HG03159 (cell line): ENCODE results near the gene ZNF670.
A peak's percentile ranks its signal among the peaks of the same experiment; 100 is the strongest.

Experiments
- ATAC-seq: cut with Tn5 transposase; IDR thresholded peaks from one replicate; pipeline ENCODE4 v1.9.1; 2021; ENCODE audit warnings: mild to moderate bottlenecking, moderate library complexity; ENCODE audit not compliant: unreplicated experiment

Gene ZNF670

DNA sequence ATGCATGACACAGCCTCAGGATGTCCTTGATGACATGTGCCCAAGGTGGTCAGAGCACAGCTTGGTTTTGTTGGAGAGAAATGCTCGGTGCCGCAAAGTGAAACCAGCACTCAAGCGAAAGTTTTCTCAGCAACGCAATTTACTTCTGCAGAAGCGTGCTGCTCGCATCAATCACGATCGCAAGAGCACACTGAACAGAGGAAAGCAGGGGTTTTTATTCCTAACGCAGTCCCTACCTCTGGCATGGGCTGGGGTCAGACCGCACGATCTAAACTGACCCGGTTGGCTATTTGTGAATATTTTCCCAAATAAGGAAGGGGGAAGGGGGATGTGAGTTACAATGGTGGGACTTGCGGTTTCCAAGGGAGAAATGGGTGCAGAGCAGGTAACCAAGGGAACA lies 26.4 kb upstream of the ZNF670 start:
- no peak for ATAC-seq

DNA sequence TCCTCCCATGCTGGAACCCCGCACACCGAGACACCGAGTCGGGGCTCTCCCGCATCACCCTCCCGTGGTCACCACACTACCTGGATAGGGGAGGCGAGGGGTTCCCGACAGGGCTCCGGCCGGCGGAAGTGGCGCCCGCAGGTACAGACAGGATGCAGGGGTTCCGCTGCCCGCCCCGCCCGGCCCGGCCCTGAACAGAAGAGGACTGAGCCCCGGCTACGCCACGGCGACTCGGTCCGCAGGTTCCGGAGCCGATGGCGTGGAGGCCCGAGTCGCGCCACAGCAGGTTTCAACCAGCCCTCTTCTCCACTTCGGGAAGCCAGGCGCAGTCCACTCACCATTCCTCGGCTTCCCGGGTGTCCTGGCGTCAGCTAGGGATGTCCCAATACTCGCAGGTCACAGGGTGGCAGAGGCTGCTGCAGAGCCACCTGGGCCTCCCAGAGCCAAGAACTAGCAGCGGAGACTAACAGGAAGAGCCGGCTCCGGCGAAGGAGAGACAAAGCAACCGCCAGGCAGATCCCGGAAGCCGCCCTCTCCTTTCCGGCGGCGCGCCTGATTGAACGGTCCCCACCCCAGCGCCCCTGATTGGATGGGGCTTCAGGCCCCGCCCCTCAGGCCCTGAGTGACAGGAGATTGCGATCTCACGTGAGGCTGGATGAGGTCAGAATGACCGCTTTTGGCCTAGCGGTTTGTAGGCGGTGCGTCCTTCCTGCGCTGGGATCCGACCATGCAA lies 25.4 kb upstream of the ZNF670 start, which contains the start of gene ZNF669:
Gene ZNF669 (minus strand): TSS at position 498 of the 733 bp plus-strand sequence. CDS start 157 bp downstream, at position 341.
- ATAC-seq = peak; percentile 100

DNA sequence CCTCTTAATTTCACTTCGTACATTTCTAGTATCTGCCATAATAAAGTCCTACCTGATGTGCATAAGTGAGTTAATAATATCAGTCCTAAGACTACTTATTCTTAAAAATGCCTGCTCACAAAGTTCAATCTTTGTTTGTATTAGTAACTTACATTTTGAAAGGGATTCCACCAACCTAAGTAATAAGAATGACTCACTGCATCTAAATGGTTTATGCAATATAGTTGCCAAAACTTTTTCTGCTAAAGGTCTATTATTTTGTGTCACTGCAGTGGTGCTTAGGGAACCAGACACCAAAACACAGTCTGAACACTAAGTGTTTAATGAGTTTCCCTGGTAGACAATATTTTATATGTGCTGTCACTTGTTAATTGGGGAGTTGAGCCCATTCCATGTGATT lies 23.8 kb upstream of the ZNF670 start:
- ATAC-seq = no peak

DNA sequence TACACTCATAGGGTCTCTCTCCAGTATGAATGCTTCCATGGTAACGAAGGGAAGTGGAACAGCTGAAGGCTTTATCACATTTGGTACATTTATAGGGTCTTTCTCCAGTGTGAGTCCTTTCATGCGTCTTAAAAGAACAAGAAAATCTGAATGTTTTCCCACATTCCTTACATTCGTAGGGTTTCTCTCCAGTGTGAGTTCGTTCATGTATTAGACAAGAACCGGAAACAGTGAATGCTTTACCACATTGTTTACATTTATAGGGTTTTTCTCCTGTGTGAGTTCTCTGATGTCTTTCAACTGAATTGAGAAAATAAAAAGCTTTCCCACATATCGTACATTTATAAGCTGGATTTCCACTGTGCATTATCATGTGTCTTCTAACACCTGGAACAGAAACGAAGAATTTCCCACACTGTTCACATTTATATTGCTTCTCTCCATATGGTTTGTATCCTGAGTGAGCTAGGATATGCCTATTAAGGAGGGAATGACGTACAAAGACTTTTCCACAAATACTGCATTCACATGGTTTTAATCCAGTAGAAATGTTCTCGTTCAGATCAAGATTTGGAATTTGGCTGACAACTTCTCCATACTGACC lies 22.2 kb upstream of the ZNF670 start:
- ATAC-seq = no peak

DNA sequence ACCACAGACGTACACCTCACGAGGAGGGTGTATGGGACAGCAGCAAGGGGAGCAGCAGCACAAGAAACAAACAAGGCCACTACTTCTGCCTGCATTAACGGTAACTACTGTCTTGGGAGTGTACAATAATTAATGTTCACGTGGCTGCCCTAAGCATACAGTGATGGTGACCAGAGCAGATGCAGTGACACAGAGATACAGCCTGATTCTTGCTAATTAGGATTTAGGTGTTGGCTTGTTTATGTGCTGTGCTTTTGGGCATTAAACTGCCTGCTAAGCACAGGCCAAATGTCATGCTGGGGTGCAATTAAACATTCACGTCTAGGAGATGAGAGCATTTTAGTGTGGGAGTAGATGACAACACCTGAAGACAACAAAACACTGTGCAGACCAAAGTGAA lies 18.3 kb upstream of the ZNF670 start:
- no peak for ATAC-seq

DNA sequence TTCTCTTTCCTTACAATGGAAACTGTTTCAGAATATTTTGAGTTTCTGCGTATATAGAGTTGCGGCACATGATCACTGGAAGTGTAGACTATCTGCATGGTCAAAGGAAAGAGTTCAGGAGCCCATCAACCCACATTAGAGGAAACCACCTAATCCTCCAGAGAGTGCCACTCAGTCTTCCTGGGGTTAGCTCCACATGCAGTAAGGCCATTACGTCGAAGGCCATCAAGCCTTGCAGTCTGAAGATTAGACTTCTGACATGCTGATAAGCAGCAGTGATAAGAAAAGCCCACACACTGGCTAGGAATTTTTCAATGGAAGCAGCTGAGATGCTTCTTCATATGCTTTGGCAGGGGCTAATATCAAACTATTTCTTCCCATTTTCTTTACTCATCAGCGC lies 17.9 kb upstream of the ZNF670 start:
- ATAC-seq = no peak

DNA sequence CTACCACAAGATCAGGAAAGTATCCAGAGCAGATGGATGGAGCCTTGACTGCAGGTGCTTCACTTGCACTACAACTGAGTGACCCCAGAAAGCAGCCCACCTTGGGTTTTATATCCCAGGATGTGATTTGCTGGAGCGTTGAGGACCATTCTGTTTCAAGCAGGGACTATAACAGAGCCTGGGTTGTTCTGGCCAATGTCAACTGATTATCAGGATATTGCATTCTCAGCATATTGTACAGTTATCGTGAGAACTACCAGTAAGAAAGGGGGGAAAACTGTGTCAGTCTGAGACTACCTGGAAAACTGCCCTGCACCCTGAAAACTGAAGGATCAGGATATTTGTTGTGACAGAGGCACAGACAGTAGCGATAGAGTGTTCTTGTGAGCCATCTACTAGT lies 17.5 kb upstream of the ZNF670 start:
- ATAC-seq = no peak

DNA sequence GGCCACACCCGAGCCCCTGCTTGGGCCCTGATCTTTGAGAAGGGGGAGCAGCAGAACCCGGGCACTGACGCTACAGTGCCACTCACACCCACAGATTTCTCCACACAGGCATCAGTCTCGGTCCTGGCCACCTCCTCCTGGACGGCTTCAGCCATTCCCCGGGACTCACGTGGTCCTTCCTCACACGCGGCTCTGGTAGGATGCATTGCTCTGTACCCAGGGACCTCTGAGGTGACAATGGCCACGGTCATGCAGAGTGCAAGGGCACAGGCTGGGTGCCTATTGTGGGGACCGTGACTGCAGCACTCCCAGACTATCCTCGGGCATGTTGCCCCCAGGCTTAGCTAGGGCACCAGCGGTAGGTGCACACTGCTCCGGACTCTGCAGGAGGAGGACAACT lies 11.8 kb upstream of the ZNF670 start:
- no peak for ATAC-seq

DNA sequence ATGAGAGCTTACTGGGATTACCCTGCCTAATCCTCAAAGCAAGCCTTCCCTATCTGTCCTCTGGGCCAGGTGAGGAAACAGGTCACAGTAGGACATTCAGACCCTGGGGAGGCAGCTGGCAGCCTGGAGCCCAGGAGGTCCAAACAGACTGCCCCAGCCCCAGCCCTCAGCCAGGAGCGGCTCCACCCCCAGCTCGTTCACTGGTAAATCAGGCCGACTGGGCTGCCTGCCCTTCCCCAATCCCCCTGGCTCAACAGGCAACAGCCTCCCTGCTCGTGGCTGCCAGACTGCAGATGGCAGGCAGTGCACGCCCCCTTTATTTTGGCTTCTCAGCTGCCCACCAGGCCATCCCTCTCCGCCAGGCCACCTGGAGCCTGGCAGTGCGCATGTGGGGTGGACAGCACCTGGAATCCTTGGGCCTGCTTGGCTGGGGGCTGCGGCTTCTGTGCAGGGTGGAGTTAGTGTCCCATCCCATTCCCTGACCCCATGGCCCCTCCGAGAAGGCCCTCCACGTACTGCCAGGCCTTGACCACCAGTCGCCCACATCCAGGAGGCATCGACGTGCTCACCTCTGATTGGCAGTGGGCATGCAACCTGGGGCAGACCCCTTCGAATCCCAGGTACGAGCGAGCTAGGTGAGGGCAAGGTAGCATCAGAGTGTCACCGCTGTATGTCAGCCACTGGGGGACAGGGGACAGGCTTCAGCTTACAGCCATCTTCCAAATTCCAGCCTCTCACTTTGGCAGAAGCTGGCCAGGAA lies 11.2 kb upstream of the ZNF670 start:
- no peak for ATAC-seq

DNA sequence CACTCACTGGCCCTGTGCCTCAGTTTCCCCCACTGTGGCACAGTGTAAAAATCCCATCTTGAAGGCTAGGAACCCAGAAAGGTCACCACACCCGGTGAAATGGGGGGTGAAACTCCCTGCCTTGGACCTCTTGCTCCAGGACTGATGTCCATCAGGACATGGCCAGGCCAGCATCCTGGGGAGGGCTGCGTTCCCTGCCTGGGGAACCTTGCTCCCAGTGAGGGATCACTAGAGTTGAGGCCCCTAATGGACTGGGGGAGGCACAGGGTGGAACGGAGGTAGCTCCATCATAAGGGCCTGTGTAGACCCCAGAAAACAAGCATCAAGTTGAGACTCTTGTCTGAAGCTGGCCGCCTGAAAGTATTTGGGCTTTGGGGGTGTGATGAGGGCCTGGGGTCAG lies 10.4 kb upstream of the ZNF670 start:
- ATAC-seq = no peak

DNA sequence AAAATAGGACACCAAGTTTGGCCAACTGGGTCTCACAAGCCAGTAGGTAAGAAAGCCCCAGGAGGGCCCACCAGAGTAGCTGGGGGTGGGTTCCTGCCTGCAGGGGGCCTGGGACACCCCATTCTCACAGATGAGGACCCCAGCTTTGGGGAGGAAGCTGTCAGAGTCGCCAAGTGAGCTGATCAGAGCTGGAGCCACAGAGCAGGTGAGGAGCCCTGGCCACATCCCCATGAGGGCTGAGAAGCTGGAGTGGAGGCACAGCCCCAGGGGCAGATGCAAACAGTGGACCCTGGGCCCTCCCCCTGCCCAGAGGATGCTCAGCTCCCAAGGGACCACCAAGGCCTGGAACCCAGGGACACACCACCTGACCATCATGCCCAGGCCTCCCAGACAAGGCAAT lies 8.6 kb upstream of the ZNF670 start:
- no peak for ATAC-seq

DNA sequence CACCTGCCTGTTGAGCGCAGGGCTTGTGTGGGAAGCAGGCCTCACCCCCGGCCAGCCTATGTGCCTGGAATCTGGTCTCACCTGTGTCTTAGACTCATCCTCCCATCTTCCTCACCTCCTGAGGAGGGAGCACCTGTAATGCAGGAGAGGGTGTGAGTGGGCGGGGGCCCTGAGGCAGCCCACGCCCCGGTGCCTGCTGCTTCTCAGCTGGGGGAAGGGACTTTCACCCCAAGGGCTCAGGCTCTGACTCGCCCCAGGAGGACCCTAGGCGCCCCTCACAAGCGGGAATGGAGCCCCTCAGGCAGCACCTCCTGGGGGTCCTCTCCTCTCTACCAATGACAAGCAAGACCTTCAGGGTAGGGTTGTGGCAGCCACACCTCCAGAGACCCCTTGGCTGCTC lies 6.7 kb upstream of the ZNF670 start:
- no peak for ATAC-seq

DNA sequence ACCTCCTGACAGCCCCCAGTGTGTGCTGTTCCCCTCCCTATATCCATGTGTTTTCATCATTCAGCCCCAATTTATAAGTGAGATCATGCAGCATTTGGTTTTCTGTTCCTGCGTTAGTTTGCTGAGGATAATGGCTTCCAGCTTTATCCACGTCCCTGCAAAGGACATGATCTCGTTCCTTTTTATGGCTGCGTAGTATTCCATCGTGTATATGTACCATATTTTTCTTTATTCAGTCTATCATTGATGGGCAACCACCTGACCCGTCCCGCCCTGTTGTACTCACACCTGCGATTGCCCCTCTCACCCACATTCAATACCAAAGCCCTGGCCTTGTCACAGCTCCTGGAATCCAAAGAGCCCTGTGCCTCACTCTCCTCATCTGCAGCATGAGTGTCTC lies 6.2 kb upstream of the ZNF670 start:
- ATAC-seq = no peak

DNA sequence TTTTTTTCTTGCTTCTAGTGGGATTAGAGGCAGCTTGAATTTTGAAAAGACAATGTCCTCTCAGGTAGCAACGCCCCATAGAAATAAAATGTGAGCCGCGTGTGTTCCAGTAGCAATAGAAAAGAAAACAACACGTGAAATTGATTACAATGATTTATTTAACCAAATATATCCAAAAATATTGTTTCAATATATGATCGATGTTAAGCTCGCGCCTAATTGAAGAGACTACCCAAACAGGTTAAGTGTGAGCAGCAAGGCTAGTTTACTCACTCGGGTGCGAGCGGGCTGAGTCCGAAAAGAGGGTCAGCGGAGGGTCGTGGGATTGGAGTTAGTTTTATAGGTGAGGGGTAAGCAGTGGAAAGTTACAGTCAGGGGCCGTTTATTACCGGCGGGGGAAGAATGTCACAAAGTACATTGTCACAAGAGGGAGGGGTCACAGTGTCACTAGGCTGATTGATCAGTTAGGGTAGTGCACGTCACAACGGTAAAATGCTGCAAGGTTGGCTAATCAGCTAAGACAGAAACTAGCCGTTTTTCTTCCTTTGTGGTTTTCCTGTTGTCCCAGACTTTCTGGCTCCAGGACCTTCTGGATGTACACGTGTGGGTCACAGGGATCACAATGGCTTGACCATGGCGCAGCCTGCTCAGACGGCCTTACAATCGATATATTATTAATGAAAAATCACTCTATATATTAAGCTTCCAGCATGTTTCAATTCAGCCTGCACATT lies 697 bp upstream of the ZNF670 start:
- no peak for ATAC-seq

DNA sequence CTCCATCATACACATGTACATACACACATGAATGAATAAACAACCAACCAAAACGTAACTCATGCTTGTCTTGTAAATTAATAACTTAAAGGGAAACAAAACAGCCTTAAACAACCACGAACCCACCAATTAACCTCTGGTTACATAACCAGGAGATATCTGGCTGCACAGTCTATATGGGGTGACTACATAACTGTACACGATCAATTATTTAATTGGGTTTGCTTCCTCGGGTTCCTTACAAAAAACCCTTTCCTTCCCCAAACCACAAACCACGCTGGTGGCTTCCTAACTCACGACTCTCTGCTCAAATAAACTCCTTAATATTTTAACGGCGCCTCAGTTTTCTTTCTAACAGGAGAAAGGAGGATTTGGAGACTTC lies 744 bp downstream of the ZNF670 start:
- ATAC-seq = peak; percentile 26

DNA sequence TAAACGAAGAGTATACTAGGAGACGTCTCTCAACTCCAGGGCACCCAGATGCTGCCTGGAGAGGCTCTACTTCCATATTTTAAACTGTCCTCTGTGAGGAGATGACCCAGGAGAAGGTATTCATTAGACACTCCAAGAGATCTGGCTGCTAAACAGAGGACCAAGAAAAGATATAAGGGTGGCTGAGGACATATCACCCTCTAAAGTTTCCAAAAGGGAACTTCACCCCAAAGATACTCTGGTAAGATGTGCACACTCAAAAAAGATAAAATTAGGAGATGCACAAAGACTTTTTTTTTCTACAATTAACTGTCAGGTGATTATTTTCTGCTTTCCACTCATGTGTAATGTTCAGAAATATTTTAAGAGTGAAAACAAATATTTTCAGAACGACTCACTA lies 1.4 kb downstream of the ZNF670 start:
- ATAC-seq = no peak

DNA sequence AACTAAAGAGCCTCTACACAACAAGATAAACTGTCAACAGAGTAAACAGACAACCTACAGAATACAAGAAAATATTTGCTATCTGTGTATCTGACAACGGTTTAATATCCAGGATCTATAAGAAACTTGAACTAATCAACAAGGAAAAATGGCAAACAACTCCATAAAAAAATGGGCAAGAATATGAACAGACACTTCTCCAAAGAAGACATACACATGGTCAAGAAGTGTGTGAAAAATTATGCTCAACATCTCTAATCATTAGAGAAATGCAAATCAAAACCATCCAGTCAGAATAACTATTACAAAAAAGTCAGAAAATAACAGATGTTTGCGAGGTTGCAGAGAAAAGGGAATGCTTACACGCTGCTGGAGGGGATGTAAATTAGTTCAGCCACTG lies 8.0 kb downstream of the ZNF670 start:
- ATAC-seq = no peak

DNA sequence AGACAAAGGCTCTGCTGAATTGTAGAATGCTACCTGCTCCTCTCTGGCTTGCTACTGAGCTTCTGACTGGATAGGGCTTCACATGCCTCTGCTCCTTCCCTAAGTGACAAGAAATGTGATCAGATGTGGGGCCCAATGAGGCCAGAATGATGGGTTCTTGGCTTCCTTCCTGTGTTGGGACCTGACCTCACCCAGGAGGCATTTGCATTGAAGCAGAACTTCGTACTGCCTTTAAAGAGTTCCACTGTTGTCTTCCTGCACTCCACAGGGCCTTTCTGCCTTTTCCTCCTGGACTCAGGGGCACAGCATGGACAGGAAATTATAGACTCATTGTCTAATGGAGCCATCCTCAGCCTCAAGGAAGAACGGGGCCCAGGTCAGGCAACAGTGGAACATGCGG lies 14.3 kb downstream of the ZNF670 start:
- no peak for ATAC-seq

DNA sequence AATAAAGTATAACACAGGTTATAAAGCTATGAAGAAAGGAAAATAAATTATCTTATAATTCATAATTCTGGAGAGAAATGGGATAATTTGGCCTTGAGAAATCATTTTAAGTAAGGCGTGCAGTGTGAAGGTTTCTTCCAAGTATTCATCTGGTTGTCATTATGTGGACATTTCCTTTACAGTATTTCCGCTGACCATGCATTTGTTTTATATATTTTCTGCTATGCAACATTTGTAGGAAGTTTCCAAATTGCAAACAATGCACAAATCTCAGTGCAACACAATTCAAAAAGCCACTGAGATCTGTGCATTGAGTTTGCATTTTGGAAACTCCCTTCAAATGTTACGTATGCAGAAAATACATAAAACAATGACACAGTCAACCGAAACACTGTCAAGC lies 17.8 kb downstream of the ZNF670 start:
- no peak for ATAC-seq

DNA sequence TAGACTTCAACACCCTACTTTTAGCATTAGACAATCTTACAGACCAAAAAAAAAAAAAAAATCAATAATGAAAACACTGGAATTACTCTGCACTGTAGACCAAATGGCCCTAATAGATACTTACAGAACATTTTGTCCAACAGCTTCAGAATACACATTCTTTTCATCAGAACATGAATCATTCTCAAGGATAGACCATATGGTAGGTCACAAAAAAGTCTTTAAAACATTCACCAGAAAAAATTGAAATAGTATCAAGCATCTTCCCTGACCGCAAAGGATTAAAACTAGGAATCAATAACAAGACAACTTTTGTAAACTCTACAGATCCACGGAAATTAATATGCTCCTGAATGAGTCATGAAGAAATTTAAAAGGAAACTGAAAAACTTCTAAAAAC lies 22.5 kb downstream of the ZNF670 start:
- ATAC-seq = no peak

DNA sequence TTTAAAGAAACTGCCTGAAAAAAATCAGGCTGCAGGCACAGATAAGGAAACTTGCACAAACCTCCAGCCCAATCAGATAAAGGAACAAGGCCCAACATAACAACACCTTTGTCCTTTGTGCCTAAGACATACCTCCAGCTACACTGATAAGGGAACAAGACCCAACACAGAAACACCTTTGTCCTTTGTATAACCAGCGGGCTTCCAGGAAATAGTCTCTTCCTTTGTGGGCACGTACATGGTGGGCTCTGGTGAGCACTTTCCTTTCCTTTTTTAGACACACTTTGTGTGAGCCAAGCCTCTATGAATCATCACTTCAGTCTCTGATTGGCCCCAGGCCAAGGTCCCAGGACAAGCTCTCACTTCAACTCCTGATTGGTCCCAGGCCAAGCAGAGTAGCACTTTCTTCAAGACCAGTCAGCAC lies 23.6 kb downstream of the ZNF670 start:
- no peak for ATAC-seq
